IMR-90 (cell line): ENCODE measurements around the gene BCL2.

Experiments
- CTCF ChIP-seq: conservative IDR thresholded peaks from 2 replicates; pipeline ENCODE4 v1.5.1; 2012; ENCODE audit warnings: mild to moderate bottlenecking, low read depth, low read length, improper control_type of control experiment
- POLR2A ChIP-seq: IDR thresholded peaks from 2 replicates; pipeline ENCODE4 v1.6.1; 2012; ENCODE audit warnings: mild to moderate bottlenecking, low read depth, low read length
- TF ChIP-seq, protein P1 (sequence below): fragments of 150-350 bp; IDR thresholded peaks from 2 replicates; pipeline ENCODE4 v1.6.1; 2016; ENCODE audit warnings: low read depth, mild to moderate bottlenecking, low read length, moderate library complexity, borderline replicate concordance

GRCh38 chr18:63161032-63161760 is 158.4 kb downstream of the BCL2 start:
- no peak for TF ChIP-seq CTCF
- no peak for TF ChIP-seq POLR2A
- TF ChIP-seq, protein P1, sequence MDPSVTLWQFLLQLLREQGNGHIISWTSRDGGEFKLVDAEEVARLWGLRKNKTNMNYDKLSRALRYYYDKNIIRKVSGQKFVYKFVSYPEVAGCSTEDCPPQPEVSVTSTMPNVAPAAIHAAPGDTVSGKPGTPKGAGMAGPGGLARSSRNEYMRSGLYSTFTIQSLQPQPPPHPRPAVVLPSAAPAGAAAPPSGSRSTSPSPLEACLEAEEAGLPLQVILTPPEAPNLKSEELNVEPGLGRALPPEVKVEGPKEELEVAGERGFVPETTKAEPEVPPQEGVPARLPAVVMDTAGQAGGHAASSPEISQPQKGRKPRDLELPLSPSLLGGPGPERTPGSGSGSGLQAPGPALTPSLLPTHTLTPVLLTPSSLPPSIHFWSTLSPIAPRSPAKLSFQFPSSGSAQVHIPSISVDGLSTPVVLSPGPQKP, result no peak
